Measurements from ENCODE around the gene SNX13. TPM values are rescaled to one million over a fixed set of nuclear protein-coding genes. Genes with fewer than 3 reads are reported as not detected.

Gene SNX13
- total and polyA plus RNA-seq, 2 of the 4 experiments (the other 2 are of a cell fraction), result 9.0 to 24.9 TPM

DNA sequence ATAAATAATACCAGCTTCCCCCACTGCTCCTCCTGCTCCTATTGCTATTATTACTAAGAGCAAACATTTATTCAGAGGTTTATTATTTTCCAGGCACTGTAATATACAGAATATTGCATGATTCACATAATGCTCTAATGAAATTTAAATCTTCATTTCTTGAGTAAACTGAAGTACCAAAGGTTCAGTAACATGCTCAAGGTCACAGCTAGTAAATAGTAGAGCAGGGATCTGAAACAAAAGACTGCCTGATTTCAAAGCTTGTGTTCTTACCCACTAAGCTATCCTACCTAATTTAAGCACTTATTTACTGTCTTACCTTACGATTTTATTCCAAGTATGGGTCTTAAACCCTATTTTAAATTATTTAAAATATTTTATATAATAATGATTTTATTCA lies 126.2 kb downstream of the SNX13 start:
- ChIA-PET POLR2A (ENCODE audit: unreplicated experiment) (no interaction called here), CTCF (no interaction called here)
- no peak overlapping the region for H3K4ac ChIP-seq (ENCODE audit: low read depth, low read length)
- in situ Hi-C loops (cut with MboI; ENCODE audit: low sequenced_read_pairs), result no loop called here
- no peak overlapping the region for H3K4me3 ChIP-seq (ENCODE audit: insufficient read depth, low read depth, low read length)
- H4K20me1 ChIP-seq (ENCODE audit: insufficient read depth, low read length), result no peaks in the 10 kb centered on the region
- no peak overlapping the region for H3K4me2 ChIP-seq (ENCODE audit: low read depth, low read length)
- H2AFZ ChIP-seq (replicated peaks; ENCODE audit: low read length, poor library complexity), result no peak overlapping the region
- H2BK15ac ChIP-seq (ENCODE audit: low read depth, low read length), result no peak overlapping the region
- no peaks in the 10 kb centered on the region for H3K9me3 ChIP-seq (ENCODE audit: control insufficient read depth, insufficient read depth, low read length)
- H2AK5ac ChIP-seq (ENCODE audit: low read depth, low read length), result no peak overlapping the region
- dilution Hi-C loops (cut with HindIII; ENCODE audit: low sequenced_read_pairs, unreplicated experiment), result no loop called here
- TF ChIP-seq MAFK (IDR thresholded peaks at IDR 0.05; ENCODE audit: low read depth, low read length) (no peak), CHD1 (IDR thresholded peaks at IDR 0.05; ENCODE audit: low read depth, low read length) (no peak), MAZ (IDR thresholded peaks at IDR 0.05; ENCODE audit: borderline replicate concordance, low read depth, low read length) (no peak), BHLHE40 (IDR thresholded peaks at IDR 0.05; ENCODE audit: low read depth, low read length) (no peak), POLR2A (IDR thresholded peaks at IDR 0.05; ENCODE audit: low read depth, low read length) (no peak), SMC3 (IDR thresholded peaks at IDR 0.05; ENCODE audit: low read depth, low read length) (no peak), FOS (IDR thresholded peaks at IDR 0.05; ENCODE audit: low read depth, low read length) (no peak), CEBPB (IDR thresholded peaks at IDR 0.05; ENCODE audit: low read depth, low read length) (no peak), RAD21 (IDR thresholded peaks at IDR 0.05; ENCODE audit: low read length) (no peak), RFX5 (IDR thresholded peaks at IDR 0.05; ENCODE audit: low read depth, low read length) (no peak)
- TF ChIP-seq, protein P1, sequence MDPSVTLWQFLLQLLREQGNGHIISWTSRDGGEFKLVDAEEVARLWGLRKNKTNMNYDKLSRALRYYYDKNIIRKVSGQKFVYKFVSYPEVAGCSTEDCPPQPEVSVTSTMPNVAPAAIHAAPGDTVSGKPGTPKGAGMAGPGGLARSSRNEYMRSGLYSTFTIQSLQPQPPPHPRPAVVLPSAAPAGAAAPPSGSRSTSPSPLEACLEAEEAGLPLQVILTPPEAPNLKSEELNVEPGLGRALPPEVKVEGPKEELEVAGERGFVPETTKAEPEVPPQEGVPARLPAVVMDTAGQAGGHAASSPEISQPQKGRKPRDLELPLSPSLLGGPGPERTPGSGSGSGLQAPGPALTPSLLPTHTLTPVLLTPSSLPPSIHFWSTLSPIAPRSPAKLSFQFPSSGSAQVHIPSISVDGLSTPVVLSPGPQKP (IDR thresholded peaks at IDR 0.05; ENCODE audit: borderline replicate concordance, low read depth, low read length), result no peak
- TF ChIP-seq, protein P2, sequence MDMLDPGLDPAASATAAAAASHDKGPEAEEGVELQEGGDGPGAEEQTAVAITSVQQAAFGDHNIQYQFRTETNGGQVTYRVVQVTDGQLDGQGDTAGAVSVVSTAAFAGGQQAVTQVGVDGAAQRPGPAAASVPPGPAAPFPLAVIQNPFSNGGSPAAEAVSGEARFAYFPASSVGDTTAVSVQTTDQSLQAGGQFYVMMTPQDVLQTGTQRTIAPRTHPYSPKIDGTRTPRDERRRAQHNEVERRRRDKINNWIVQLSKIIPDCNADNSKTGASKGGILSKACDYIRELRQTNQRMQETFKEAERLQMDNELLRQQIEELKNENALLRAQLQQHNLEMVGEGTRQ (IDR thresholded peaks at IDR 0.05; ENCODE audit: low read depth, low read length), result no peak
- H3K79me1 ChIP-seq (ENCODE audit: low read depth in 1 of 2, low read length in 2 of 2), result no peaks in the 10 kb centered on the region
- no peak overlapping the region for H4K5ac ChIP-seq (ENCODE audit: low read depth, low read length)
- H4K91ac ChIP-seq (ENCODE audit: insufficient read depth, low read depth, low read length), result no peak overlapping the region
- no TSS peak for BruUV-seq (replicated peaks)
- no peaks in the 10 kb centered on the region for H3K9me1 ChIP-seq (ENCODE audit: insufficient read depth, low read length)
- H3K27me3 ChIP-seq (ENCODE audit: control insufficient read depth, insufficient read depth, low read length), result no peaks in the 10 kb centered on the region
- no peak overlapping the region for H2BK120ac ChIP-seq (ENCODE audit: low read depth, low read length)
- no peak for DNase-seq
- no peaks in the 10 kb centered on the region for H3K4me1 ChIP-seq (ENCODE audit: control insufficient read depth, insufficient read depth, low read length)
- H3K18ac ChIP-seq (ENCODE audit: low read depth, low read length), result no peak overlapping the region
- H3K36me3 ChIP-seq (ENCODE audit: control insufficient read depth, insufficient read depth, low read length), result 0 out of 2 replicates have a peak, but pooled peaks cover 3% of the 10 kb centered on the region
- H2BK20ac ChIP-seq (ENCODE audit: low read depth, low read length), result no peak overlapping the region
- no peak overlapping the region for H2AK9ac ChIP-seq (replicated peaks; ENCODE audit: low read depth, low read length, poor library complexity)
- H4K8ac ChIP-seq (ENCODE audit: low read depth in 2 of 2, low read length in 2 of 2), result no peak overlapping the region
- H3K9ac ChIP-seq (ENCODE audit: low read depth, low read length), result no peak overlapping the region
- no peak overlapping the region for H3K14ac ChIP-seq (replicated peaks; ENCODE audit: low read depth, low read length)
- no peak for ATAC-seq (ENCODE audit: low read depth)
- H3K27ac ChIP-seq (ENCODE audit: insufficient read depth, low read length), result no peak overlapping the region
- H3K23ac ChIP-seq (ENCODE audit: low read depth, low read length), result no peak overlapping the region
- no peak overlapping the region for H2BK5ac ChIP-seq (ENCODE audit: low read depth, low read length, poor library complexity, severe bottlenecking)
- no peak overlapping the region for H3K56ac ChIP-seq (ENCODE audit: extremely low read depth, insufficient read depth, low read length)
- intact Hi-C loops (cut with micrococcal nuclease), result no loop called here
- no CpG with 5 or more reads among the region's 1 CpG for WGBS, 2 experiments (ENCODE audit: extremely low coverage in 2 of 2, insufficient read length in 1 of 2)
